ENCODE data around the gene FOXN3.

DNA sequence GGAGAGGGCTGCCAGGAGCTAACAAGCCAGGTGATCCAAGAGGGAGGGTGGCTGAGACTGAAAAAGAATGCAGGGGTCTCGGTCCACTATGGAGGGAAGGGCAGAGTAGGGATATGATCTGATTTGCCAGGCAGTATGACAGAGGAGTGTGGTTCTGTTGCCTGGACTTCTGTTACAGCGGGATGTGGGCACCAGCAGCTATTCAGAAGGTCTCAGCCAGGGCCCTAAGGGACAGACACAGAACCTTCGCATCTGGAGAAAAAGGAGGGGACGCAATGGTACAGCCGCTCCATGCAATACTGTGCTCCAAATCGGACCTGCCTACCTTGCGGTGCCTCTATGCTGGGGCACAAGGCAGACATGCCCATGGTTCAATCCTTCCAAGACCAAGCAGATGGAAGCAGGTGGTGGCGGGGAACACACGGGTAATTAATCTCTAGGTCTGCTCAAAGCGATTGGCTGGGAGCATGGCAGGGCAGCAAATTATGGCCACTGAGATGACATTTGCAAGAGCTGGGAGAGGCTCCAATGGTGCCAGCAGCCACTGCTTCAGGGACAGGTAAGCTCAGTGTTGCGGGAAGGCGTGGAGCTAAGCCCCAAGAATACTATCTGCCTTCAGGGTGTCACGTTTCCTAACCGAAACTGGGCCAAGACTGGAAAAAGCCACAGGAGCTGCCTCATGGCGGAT lies 185.5 kb downstream of the FOXN3 start:
- TF ChIP-seq POLR2A (IDR thresholded peaks at IDR 0.05; ENCODE audit: low read length), result no peak
- TF ChIP-seq GATA1 (IDR thresholded peaks at IDR 0.05; ENCODE audit: low read depth, low read length), result no peak

Measured in erythroblast (primary cell).